ENCODE results near the gene MAP2K5. TPM values are rescaled to one million over a fixed set of nuclear protein-coding genes. Genes with fewer than 3 reads are reported as not detected.

Gene MAP2K5
- total RNA-seq, 1 donor, result 7.3 TPM

DNA sequence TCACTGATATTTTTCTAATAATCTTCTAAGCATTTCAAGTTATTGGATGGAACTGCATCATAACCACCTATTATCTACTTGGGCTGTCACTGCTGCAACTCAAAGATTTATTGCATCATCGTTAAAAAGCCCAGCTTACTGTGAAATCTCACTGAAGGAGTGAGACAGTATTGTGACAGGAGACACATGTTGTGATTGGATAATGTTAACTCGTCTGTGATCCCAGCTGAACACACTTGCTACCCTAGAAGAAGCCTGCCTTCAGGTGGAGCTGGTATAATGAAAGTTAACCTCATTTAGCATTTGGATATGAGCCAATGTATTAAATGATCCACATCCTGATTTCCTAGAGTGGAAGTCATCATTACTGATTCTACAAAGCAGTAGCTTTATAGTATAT, 138.1 kb downstream of the MAP2K5 start:
- peaks cover 21% of the 10 kb centered on the region for H3K9me3 ChIP-seq (ENCODE audit: low read depth, low read length)
- no peak overlapping the region for H3K4me3 ChIP-seq (ENCODE audit: low read length)
- no peaks in the 10 kb centered on the region for H3K4me1 ChIP-seq (ENCODE audit: insufficient read depth, low read length)
- H3K27me3 ChIP-seq (ENCODE audit: insufficient read depth, low read length), result no peaks in the 10 kb centered on the region

DNA sequence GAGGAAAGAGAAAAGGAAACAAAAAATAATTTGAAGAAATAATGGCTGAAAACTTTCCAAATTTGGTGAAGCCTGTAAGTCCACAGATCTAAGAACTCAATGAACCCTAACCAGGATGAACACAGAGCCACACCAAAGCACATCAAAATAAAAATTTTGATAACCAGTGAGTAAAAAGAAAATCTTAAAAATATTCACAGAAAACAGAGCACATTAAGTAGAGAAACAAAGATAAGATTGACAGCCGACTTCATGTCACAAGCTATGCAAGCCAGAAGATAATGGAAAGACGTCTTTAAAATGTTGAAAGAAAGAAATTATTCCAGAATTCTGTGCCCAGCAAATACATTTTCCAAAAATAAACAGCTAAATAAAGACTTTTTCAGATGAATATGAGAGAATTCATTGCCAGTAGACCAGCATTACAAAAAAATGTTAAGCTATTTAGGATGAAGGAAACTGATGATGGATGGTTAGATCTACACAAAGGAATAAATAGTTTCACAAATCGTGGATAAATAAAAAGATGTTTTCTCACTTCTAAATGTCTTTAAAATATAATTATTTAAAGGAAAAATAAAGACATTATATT, 142.6 kb downstream of the MAP2K5 start:
- H3K27me3 ChIP-seq (ENCODE audit: insufficient read depth, low read length), result no peaks in the 10 kb centered on the region
- H3K4me3 ChIP-seq (ENCODE audit: low read length), result no peak overlapping the region
- H3K9me3 ChIP-seq (ENCODE audit: low read depth, low read length), result peaks cover 23% of the 10 kb centered on the region
- H3K4me1 ChIP-seq (ENCODE audit: insufficient read depth, low read length), result no peaks in the 10 kb centered on the region

DNA sequence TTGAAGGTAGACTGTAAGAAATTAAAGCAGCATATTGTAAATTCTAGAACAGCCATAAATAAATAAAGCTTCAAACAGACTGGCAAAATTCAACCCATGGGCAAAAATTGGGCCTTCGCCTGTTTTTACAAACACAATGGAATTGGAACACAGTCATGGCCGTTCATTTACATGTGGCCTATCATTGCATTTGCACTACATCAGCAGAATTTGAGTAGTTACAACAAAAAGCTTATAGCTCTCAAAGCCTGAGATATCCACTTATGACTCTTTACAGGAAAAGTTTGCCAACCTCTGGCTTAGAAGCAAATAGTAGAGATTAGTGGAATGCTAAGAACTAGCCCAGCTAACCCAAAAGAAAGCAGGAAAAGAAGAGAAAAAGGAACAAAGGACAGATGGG, 143.2 kb downstream of the MAP2K5 start:
- Histone ChIP-seq H3K4me3 (ENCODE audit: low read length) (no peak overlapping the region), H3K4me1 (ENCODE audit: insufficient read depth, low read length) (no peaks in the 10 kb centered on the region), H3K27me3 (ENCODE audit: insufficient read depth, low read length) (no peaks in the 10 kb centered on the region), H3K9me3 (ENCODE audit: low read depth, low read length) (peaks cover 23% of the 10 kb centered on the region)

DNA sequence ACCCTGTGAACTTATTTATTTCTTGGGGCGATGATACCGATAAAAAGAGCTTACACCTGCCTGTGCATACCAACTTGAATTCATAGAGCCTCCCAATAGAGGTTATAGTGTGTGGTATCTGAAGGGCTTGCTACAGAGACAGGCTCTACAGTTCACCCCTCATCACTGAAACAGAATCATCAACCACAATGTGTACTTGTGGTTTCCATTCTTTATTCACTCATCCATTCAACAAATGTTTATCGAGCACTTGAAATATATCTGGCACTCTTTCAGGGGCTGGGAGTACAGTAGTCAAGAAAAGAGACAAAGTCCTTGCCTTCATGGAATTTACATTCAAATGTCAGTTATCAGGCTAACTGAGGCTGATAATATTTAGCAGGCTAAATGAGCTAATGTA, 148.4 kb downstream of the MAP2K5 start:
- H3K27me3 ChIP-seq (ENCODE audit: insufficient read depth, low read length), result no peaks in the 10 kb centered on the region
- no peaks in the 10 kb centered on the region for H3K9me3 ChIP-seq (ENCODE audit: low read depth, low read length)
- no peak overlapping the region for H3K4me3 ChIP-seq (ENCODE audit: low read length)
- H3K4me1 ChIP-seq (ENCODE audit: insufficient read depth, low read length), result no peaks in the 10 kb centered on the region

DNA sequence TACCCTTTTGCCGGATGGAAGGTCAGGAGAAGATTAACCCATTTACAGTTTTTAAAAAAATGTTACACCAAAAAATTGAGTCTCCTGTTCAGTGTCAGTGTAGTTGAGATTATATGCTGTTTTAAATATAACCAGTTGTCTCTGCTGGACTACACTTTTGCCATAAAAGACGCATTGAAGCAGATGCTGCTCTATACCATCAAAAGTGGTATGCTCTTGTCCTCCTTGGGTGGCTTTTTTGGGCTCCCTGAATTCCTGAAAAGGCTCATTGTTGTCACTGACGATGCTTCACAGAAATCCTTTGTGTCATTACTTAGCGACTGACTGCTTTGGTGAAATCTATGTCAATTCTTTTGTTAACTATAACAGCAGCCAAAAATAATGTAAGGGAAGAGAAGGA, 148.9 kb downstream of the MAP2K5 start:
- Histone ChIP-seq H3K27me3 (ENCODE audit: insufficient read depth, low read length) (no peaks in the 10 kb centered on the region), H3K9me3 (ENCODE audit: low read depth, low read length) (no peaks in the 10 kb centered on the region), H3K4me1 (ENCODE audit: insufficient read depth, low read length) (no peaks in the 10 kb centered on the region), H3K4me3 (ENCODE audit: low read length) (no peak overlapping the region)

DNA sequence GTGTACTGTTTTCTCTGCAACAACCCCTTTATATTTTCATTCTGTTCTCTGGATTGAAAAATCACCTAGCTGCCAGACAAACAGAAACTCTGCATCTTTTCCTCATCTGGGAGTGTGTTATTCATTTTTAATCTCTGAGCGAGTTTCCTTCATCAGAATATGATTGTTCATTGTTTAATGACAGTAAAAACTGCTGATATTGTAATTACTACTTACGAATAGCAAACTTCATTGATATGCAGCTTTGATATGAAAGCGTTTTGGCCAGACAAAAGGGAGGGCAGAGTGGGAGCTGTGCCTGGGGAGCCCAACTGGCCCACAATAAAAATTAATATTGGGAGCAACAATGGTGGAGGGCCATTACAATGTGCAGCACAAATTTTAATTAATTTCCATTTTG, 150.1 kb downstream of the MAP2K5 start:
- Histone ChIP-seq H3K9me3 (ENCODE audit: low read depth, low read length) (no peaks in the 10 kb centered on the region), H3K4me3 (ENCODE audit: low read length) (no peak overlapping the region), H3K27me3 (ENCODE audit: insufficient read depth, low read length) (no peaks in the 10 kb centered on the region), H3K4me1 (ENCODE audit: insufficient read depth, low read length) (no peaks in the 10 kb centered on the region)

DNA sequence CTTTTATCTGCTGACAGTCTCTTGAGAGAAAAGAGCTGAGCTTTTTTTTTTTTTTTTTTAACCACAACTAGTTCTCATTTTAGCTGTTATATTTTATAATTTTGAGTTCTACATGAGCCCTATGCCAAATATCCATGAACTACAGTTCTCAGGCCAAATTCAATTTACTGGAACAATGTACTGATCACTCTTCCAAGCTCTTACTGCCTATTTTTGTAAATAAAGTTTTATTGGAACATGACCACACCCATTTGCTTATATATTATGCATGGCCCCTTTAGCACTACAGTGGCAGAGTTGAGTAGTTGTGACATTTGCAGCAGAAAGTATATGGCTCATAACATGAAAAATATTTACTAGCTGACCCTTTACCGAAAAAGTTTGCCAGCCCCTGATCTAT, 153.6 kb downstream of the MAP2K5 start:
- Histone ChIP-seq H3K4me1 (ENCODE audit: insufficient read depth, low read length) (no peaks in the 10 kb centered on the region), H3K9me3 (ENCODE audit: low read depth, low read length) (no peaks in the 10 kb centered on the region), H3K4me3 (ENCODE audit: low read length) (no peak overlapping the region), H3K27me3 (ENCODE audit: insufficient read depth, low read length) (no peaks in the 10 kb centered on the region)

DNA sequence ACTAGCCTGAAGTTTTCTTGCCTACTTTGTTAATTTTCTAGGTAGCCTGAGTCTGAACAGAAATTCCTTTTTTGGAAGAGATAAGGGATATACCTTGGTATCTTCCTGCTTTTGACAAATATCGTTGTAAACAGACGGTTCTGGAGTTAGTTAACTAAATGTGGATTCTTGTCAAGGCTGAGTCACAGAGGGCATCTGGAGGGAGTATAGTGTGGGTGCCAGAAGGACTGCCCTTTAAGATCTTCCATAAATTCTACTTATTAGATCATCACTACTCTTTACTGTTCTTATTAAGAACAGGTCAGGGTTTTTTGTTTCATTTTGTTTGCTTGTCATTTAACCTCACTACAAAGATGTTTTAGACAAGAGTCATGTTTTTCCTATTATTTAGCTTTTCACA, 157.5 kb downstream of the MAP2K5 start:
- H3K9me3 ChIP-seq (ENCODE audit: low read depth, low read length), result no peaks in the 10 kb centered on the region
- no peak overlapping the region for H3K4me3 ChIP-seq (ENCODE audit: low read length)
- H3K4me1 ChIP-seq (ENCODE audit: insufficient read depth, low read length), result no peaks in the 10 kb centered on the region
- H3K27me3 ChIP-seq (ENCODE audit: insufficient read depth, low read length), result no peaks in the 10 kb centered on the region

DNA sequence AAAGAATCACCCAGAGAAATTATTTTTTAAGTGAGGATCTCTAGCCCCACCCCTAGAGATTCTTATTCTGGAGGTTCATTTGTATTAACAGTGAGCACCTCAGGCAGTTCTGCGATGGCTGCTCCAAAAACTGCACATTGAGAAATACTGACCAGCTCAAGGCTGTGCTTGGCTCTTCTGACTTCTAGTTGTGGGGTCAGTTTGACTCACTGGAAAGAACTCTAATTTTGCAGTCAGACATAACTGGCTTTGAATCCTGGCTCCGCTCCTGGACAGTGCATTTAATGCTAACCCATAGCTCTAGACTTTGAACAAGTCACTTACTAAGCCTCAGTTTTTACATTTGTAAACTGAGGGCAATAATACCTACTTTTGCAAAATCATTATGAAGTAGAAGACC, 159.2 kb downstream of the MAP2K5 start:
- Histone ChIP-seq H3K9me3 (ENCODE audit: low read depth, low read length) (no peaks in the 10 kb centered on the region), H3K27me3 (ENCODE audit: insufficient read depth, low read length) (no peaks in the 10 kb centered on the region), H3K4me3 (ENCODE audit: low read length) (no peak overlapping the region), H3K4me1 (ENCODE audit: insufficient read depth, low read length) (no peaks in the 10 kb centered on the region)

DNA sequence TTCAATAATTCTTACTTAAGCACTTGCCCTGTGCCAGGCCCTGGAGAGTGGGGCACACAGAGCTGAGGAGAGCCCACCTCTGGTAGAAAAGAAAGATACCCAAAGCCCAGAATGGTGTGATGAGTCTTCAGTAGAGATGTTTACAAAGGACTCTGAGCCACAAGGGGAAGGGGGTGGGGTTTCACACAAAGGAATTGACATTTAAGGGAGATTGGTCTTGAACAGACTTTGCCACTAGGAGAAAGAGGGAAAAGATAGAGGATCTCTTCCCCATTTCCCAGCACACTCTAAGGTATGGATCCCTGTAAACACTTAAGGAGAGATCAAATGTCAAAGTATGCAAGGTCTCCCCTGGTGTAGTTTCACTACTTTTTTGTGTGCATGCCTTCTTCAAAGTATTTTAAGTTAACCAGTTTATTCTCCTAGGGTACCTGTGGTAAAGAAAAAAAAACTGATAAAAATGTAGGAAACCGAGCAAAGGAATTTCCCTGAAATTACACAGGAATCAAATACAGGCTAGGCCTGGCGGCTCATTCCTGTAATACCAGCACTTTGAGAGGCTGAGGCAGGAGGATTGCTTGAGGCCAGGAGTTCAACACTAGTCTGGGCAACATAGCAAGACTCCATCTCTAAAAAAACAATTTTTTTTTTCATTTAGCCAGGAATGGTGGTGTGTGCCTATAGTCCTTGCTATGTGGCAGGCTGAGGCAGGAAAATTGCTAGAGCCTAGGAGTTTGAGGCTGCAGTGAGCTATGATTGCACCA, 165.2 kb downstream of the MAP2K5 start:
- no peaks in the 10 kb centered on the region for H3K27me3 ChIP-seq (ENCODE audit: insufficient read depth, low read length)
- H3K4me1 ChIP-seq (ENCODE audit: insufficient read depth, low read length), result no peaks in the 10 kb centered on the region
- H3K4me3 ChIP-seq (ENCODE audit: low read length), result no peak overlapping the region
- no peaks in the 10 kb centered on the region for H3K9me3 ChIP-seq (ENCODE audit: low read depth, low read length)

DNA sequence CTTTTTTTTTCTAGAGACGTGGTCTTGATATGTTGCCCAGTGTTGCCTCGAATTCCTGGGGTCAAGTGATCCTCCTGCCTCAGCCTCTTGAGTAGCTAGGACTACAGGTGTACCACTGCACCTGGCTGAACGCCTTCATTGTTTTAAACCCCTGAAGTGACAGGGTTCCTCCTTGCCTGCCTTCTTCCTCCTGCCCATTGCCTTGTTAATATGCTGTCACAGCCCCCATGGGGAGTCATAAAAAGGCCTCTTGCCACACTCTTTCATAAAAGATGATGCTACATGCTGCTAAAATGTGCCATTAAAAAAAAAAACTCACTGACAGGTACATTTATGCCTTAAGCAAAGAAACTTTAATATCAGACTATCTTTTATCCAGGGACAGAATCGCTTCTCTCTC, 166.0 kb downstream of the MAP2K5 start:
- Histone ChIP-seq H3K9me3 (ENCODE audit: low read depth, low read length) (no peaks in the 10 kb centered on the region), H3K27me3 (ENCODE audit: insufficient read depth, low read length) (no peaks in the 10 kb centered on the region), H3K4me3 (ENCODE audit: low read length) (no peak overlapping the region), H3K4me1 (ENCODE audit: insufficient read depth, low read length) (no peaks in the 10 kb centered on the region)

DNA sequence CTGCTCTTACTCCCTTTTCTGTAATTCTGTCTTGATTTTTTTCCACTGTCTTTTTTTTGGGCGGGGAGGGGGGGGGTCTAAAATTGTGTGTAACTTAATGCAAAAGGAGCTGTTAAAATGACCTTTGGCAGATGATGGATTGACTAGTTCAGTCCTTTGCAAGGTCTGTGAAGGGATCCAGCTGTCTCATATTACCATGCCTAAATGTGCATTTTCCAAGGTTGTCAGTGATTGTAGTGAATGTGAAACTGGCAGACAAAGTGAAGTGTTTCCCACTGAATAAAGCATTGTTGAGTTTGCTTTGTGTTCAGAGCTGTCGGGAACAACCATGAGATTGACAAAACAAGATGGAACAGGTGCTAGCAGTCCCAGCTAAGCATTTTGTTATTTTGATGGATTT, 172.7 kb downstream of the MAP2K5 start:
- H3K4me1 ChIP-seq (ENCODE audit: insufficient read depth, low read length), result no peaks in the 10 kb centered on the region
- H3K27me3 ChIP-seq (ENCODE audit: insufficient read depth, low read length), result no peaks in the 10 kb centered on the region
- no peak overlapping the region for H3K4me3 ChIP-seq (ENCODE audit: low read length)
- H3K9me3 ChIP-seq (ENCODE audit: low read depth, low read length), result no peaks in the 10 kb centered on the region

DNA sequence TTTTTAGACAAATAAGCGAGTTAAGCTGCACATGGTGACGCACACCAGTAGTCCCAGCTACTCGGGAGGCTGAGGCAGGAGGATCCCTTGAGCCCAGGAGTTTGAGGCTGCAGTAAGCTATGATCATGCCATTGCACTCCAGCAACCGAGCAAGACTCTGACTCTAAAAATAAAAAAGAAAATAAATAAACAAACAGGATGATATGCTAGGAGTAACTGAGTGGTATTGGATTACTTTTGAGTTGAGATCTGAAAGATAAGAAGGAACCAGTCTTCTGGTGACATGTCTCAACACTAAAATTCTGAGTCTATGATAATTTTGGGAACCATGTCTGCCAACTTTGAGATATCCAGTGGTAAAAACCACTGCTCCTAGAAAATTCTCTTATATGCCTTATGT, 173.7 kb downstream of the MAP2K5 start:
- H3K27me3 ChIP-seq (ENCODE audit: insufficient read depth, low read length), result no peaks in the 10 kb centered on the region
- H3K9me3 ChIP-seq (ENCODE audit: low read depth, low read length), result no peaks in the 10 kb centered on the region

DNA sequence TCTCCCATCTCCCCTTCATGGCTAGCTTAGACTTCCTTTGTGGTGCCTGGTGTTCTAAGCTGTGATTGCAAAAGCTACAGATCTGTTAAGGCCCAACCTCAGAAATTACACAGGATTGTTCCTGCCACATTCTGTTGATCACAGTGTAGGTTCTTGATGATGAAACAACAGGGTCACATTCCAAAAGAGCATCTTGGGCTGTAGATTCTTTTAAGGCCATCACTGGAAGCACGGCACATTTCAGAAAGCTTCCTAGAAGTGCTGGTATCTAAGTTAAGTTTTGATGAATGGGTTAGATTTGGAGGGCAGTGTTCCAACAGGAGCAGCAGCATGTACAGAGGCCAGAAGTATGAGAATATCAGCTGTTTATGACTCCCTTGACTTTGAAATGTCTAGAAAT, 175.3 kb downstream of the MAP2K5 start:
- H3K27me3 ChIP-seq (ENCODE audit: insufficient read depth, low read length), result no peaks in the 10 kb centered on the region
- H3K4me3 ChIP-seq (ENCODE audit: low read length), result no peak overlapping the region
- H3K9me3 ChIP-seq (ENCODE audit: low read depth, low read length), result no peaks in the 10 kb centered on the region
- H3K4me1 ChIP-seq (ENCODE audit: insufficient read depth, low read length), result peaks cover 4% of the 10 kb centered on the region

More for the DNA sequence above, 173.7 kb downstream of the MAP2K5 start:
- no peak overlapping the region for H3K4me3 ChIP-seq (ENCODE audit: low read length)
- peaks cover 4% of the 10 kb centered on the region for H3K4me1 ChIP-seq (ENCODE audit: insufficient read depth, low read length)

DNA sequence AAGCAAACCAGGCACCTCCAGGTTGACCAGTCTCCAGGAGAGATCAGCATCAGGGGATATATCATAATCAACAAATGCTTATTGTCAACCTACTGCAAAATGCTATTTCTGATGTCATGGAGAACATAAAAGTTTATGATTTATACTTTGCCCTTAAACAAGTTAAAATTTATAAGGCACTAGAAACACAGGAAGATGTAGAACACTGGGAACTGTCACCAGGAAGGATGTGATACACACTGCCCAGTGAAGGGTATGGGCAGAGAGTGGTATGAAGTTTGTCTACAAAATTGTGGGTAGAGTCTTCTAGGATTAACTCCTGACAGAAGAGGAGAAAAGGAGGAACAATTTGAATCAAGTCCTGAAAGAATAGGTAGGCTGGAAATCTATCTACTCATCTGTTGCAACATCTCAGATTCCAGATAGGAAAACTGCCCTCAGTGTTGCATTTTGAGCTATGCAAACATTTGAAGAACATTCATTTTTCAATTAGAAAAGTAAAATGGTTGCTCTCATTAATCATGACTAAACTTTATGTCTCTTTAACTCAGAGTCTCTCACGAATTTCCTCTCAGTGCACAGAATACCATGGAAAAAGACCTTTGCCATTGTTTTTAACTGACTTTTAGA, 176.9 kb downstream of the MAP2K5 start:
- Histone ChIP-seq H3K4me1 (ENCODE audit: insufficient read depth, low read length) (peaks cover 4% of the 10 kb centered on the region), H3K4me3 (ENCODE audit: low read length) (no peak overlapping the region)

More for the DNA sequence above, 176.9 kb downstream of the MAP2K5 start:
- H3K27me3 ChIP-seq (ENCODE audit: insufficient read depth, low read length), result no peaks in the 10 kb centered on the region
- H3K9me3 ChIP-seq (ENCODE audit: low read depth, low read length), result no peaks in the 10 kb centered on the region

Data from mononuclear cell (primary cell).